Measurements from ENCODE around the gene WDR70.
"Not testable (repeated sequence)": the region's sequence is repeated elsewhere in the genome, so short reads cannot be mapped to it uniquely, and the experiment has no call there.

Gene WDR70

DNA sequence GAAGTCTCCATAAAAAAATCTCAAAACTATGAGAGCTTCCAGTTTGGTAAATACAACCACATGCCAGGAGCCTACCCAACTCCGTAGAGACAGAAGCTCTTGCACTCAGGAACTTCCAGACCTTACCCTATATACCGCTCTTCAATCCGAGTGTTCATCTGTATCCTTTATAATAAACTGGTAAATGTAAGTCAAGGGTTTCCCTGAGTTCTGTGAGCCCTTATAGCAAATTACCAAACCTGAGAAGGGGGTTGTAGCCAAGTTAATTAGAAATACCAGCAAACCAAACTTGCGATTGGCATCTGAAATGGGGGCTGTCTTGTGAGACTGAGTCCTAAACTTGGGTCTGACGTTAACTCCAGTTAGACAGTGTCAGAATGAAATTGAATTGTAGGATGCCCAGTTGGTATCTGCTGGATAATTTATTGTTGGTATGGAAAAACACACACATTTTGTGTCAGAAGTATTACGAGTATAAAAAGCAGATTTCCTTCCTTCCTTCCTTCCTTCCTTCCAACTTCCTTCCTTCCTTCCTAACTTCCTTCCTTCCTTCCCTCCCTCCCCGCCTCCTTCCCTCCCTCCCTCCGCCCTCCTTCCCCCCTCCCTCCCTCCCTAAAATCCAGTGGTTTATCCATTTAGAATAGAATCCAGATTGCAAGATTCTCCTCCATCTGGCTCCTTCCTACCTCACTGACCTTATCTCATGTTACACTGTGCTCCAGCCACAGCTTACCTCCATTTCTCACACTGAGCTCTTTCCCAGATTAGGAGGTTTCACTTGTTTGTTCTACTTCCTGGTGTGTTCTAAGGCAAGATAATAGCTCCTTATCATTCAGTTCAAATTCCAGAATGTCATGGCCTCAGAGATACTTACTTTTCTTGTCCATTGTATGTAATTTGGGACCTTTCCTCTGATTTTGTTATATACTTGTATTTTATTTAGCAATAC, 196.7 kb downstream of the WDR70 start:
- no peak for DNase-seq

DNA sequence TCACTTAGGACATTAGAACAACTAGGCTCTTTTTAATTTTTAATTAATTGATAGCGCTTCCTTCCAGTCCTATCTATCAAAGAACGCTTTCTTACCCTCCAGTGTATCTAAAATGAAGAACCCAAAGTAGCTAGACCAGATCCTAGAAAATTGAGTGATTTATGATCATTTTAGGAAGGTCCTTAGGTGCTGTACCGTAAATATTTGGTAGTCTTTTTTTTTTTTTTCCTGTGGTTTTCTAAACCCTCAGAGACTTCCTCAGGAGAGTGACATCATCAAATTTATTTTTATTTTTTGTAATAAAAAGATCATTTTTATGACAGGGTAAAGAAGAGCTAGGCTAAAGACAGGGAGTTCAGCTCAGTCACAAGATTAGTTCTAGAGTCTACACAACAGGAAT, 197.4 kb downstream of the WDR70 start:
- DNase-seq: no peak

DNA sequence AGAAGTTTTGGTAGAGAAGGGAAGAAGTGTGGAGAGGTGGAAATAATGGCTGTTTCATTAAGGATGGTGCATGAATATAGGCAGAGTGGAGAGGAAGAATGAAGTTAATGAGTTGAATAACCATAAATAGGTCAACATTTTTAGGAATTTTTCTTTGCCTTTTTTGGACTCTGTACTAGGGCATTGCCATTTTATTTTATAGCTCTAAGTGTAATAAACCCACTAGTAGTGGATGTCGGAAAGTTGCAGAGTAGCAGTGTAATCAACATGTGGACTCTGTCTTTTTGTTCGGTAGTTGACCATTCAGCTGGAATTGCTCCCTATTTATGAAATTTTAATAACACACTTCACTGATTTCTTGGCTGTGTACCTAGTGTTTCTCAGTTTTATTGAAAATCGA, 199.1 kb downstream of the WDR70 start:
- DNase-seq: no peak

- DNase-seq: no peak
Observed at GRCh38 chr5:37580106-37580505, 201.0 kb downstream of the WDR70 start.

DNA sequence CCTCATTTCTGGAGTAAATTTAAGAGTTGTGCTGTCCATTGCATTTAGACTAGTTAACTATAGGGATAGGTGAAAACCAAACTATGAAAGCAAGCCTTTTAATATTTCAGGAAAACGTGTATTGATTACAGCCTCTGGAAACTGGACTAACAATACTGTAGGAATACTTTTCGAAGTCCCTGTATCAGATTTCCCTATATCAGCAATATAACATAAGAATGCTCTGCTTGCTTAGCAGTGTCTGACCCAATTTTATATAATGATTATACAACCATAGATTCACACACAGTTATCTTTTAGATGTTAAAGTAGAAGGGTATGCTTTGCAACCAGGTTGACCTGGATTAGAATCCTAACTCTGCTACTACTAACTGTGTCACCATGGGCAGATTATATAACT, 203.1 kb downstream of the WDR70 start:
- no peak for DNase-seq

- not testable (repeated sequence) for DNase-seq
Observed at GRCh38 chr5:37593292-37593691, 214.2 kb downstream of the WDR70 start.

DNA sequence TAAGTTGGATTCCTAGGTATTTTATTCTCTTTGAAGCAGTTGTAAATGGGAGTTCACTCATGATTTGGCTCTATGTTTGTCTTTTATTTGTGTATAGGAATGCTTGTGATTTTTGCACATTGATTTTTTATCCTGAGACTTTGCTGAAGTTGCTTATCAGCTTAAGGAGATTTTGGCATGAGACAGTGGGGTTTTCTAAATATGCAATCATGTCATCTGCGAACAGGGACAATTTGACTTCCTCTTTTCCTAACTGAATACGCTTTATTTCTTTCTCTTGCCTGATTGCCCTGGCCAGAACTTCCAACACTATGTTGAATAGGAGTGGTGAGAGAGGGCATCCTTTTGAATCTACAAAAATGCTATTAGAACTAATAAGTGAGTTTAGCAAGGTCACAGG, 215.7 kb downstream of the WDR70 start:
- DNase-seq: not testable (repeated sequence)

- DNase-seq: no peak
Observed at GRCh38 chr5:37598733-37599132, 219.6 kb downstream of the WDR70 start.

- DNase-seq: no peak
Observed at GRCh38 chr5:37601163-37601562, 222.0 kb downstream of the WDR70 start.

GRCh38 chr5:37603072-37603471, 224.0 kb downstream of the WDR70 start:
- DNase-seq: no peak

DNA sequence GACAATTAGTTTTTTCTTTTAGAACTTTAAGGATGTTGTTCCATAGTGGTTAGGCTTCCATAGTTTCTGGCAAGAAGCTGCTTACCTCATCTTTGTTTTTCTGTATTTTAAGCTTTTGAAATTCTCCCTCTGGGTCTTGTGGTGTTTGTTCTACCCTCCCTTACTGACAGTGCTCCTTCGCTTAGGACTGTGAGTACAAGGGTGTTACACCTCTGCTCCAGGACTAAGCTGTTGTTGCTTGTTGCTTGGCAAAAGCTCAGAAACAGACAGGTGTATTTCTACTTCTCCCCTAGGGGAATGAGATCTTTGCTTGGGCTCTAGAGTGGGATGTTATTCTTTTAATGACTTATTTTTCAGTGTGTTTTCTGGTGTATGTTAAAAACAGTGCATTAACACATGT, 225.2 kb downstream of the WDR70 start:
- no peak for DNase-seq

DNA sequence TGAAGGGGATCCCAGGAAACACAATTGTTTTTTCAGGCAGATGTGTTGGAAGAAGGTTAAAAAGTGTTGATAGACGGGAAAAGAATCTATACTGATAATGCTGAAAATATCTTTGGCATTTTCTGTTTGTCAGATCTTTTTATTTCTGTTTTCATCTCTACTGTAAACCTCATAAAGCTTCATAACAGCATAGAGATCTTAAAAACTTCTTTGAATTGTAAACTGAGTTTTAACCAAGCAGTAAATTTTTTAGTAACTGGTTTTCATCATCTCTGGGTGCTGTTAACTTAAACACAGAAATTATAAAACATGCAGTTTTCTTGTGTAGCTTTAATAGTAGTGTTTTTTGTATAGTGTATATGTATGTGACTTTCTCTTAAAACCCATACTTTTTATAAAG, 227.0 kb downstream of the WDR70 start:
- DNase-seq: no peak

- no peak for DNase-seq
Observed at GRCh38 chr5:37606632-37607248, 227.6 kb downstream of the WDR70 start.

GRCh38 chr5:37615184-37615583, 236.1 kb downstream of the WDR70 start:
- DNase-seq: no peak

GRCh38 chr5:37619353-37619752, 240.2 kb downstream of the WDR70 start:
- DNase-seq: no peak

DNA sequence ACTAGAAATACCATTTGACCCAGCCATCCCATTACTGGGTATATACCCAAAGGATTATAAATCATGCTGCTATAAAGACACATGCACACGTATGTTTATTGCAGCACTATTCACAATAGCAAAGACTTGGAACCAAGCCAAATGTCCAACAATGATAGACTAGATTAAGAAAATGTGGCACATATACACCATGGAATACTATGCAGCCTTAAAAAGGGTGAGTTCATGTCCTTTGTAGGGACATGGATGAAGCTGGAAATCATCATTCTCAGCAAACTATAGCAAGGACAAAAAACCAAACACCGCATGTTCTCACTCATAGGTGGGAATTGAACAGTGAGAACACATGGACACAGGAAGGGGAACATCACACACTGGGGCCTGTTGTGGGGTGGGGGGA, 243.2 kb downstream of the WDR70 start:
- not testable (repeated sequence) for DNase-seq

GRCh38 chr5:37626266-37626665, 247.1 kb downstream of the WDR70 start:
- no peak for DNase-seq

DNA sequence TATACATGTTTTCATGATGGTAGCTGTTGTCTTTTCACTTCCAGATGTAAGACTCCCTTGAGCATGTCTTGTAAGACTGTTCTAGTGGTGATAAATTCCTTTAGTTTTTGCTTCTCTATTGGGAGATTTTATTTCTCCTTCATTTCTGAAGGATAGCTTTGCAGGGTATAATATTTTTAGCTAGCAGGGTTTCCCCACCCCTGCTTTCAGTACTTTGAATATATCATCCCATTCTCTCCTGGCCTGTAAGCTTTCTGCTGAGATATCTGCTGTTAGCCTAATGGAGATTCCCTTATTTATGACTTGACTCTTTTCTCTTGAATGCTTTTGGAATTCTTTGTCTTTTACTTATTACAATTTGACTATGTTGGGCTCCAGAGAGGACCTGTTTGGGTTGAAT, 249.8 kb downstream of the WDR70 start:
- DNase-seq: no peak

GRCh38 chr5:37631939-37632338, 252.8 kb downstream of the WDR70 start:
- no peak for DNase-seq

GRCh38 chr5:37637165-37637845, 258.2 kb downstream of the WDR70 start:
- no peak for DNase-seq

GRCh38 chr5:37638897-37639296, 259.8 kb downstream of the WDR70 start:
- no peak for DNase-seq

DNA sequence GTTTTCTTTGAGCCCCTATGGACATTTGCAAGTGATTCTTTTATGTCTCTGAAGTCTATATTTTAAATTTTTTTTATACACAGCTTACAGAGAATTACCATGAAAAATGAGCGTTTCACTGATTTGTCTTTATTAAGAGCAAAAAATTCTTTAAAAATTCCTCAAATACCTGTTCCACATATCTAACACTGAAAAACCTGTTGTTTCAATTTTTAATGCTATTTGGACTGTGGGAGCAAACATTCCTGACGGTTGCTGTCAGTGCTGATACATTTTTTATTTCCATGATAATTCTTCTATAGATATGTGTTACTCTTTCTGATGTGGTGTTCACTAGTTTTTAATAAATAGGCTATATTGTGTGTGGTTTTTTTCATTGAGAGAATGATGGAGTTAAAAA, 261.0 kb downstream of the WDR70 start:
- DNase-seq: no peak

DNA sequence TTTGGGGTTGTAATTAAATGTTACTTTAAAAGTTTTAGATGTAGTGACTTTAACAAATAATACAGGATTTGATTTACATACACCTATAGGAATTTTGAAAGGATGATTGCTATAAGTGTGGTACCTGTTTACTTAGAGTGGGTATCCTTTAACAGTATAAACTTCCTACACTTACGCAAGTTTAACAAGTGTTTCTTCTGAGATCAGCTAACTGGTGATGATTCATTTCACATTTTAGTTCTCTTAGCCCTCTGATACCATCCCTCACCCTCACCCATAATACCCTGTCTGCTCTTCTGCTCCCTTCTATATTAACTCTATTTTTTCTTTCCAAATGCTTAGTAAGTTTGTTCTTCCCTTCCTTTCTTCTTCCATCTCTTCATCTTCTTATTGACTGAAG, 262.8 kb downstream of the WDR70 start:
- no peak for DNase-seq

GRCh38 chr5:37645707-37646106, 266.6 kb downstream of the WDR70 start:
- DNase-seq: no peak
